IPS-NIHi7 (cell line): ENCODE data around the gene TRIM62.

Source experiments
- DNase-seq: peaks from one replicate; pipeline ENCODE4 v3.0.0; 2012; ENCODE audit warnings: mixed read lengths; ENCODE audit errors: extremely low spot score

TRIM62 gene

GRCh38 chr1:33181921-33182341, at the start of gene TRIM62:
Gene TRIM62 (minus strand): TSS chr1:33182043. CDS start chr1:33181432, 611 bp downstream.
- DNase-seq = peak; percentile 95

GRCh38 chr1:33231166-33231565, 49.3 kb upstream of the TRIM62 start:
- DNase-seq = no peak

- peak; percentile 3 for DNase-seq
These were observed 47.2 kb upstream of the TRIM62 start for GRCh38 chr1:33228935-33229487.

GRCh38 chr1:33225586-33225985, 43.7 kb upstream of the TRIM62 start:
- DNase-seq = no peak

GRCh38 chr1:33224166-33224707, 42.4 kb upstream of the TRIM62 start:
- DNase-seq = no peak

GRCh38 chr1:33222381-33222780, 40.5 kb upstream of the TRIM62 start:
- no peak for DNase-seq

GRCh38 chr1:33221385-33221758, 39.5 kb upstream of the TRIM62 start:
- no peak for DNase-seq

- peak; percentile 55 for DNase-seq
These were observed 39.0 kb upstream of the TRIM62 start for GRCh38 chr1:33220676-33221384.

GRCh38 chr1:33219886-33220661, 38.2 kb upstream of the TRIM62 start:
- DNase-seq = peak; percentile 66

GRCh38 chr1:33211972-33212371, 30.1 kb upstream of the TRIM62 start:
- DNase-seq = no peak

- DNase-seq = no peak
These were observed 24.5 kb upstream of the TRIM62 start for GRCh38 chr1:33206340-33206739.

- no peak for DNase-seq
These were observed 13.7 kb upstream of the TRIM62 start for GRCh38 chr1:33195556-33195955.

GRCh38 chr1:33191731-33192275, 10.0 kb upstream of the TRIM62 start:
- DNase-seq = no peak

GRCh38 chr1:33190701-33191100, 8.9 kb upstream of the TRIM62 start:
- no peak for DNase-seq

GRCh38 chr1:33188572-33189275, 6.9 kb upstream of the TRIM62 start:
- no peak for DNase-seq

GRCh38 chr1:33186936-33187335, 5.1 kb upstream of the TRIM62 start:
- no peak for DNase-seq

GRCh38 chr1:33185541-33185940, 3.7 kb upstream of the TRIM62 start:
- no peak for DNase-seq

- DNase-seq = no peak
These were observed 1.5 kb upstream of the TRIM62 start for GRCh38 chr1:33183306-33183705.

- DNase-seq = no peak
These were observed 1.1 kb upstream of the TRIM62 start for GRCh38 chr1:33182896-33183295.

- no peak for DNase-seq
These were observed 578 bp upstream of the TRIM62 start for GRCh38 chr1:33182401-33182841.
